ENCODE results near the gene APELA. TPM values are rescaled to one million over a fixed set of nuclear protein-coding genes. Genes with fewer than 3 reads are reported as not detected.
A peak's percentile ranks its signal among the peaks of the same experiment; 100 is the strongest.
"Not testable (repeated sequence)": the region's sequence is repeated elsewhere in the genome, so short reads cannot be mapped to it uniquely, and the experiment has no call there.

The APELA gene
- total RNA-seq, 2 donors from 2014 or later, result not detected

- intact Hi-C loops (cut with DNase I, micrococcal nuclease); DNase-seq; ATAC-seq: not testable (repeated sequence)
Measured at GRCh38 chr4:164913506-164913905, 36.5 kb downstream of the APELA start.

DNA sequence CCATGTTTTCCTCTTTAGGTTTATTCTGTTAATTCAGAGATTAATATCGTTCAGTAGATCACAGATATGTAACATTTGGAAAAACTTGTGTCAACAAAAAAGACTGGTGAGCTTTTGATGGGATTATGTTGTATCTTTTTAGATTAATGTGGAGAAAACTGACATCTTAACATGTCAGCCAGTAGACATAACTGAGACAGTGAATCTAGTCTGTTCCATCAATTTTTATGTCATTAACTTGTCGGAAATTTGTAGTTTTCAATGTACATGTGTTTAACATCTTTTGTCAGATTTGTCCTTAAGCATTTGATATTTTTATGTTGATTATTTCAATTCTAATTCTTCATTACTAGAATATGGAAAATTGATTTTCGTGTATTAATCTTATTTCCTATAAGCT, 42.0 kb downstream of the APELA start:
- no peak for ATAC-seq
- no peak for DNase-seq
- intact Hi-C loops (cut with DNase I, micrococcal nuclease), result no loop called here

DNA sequence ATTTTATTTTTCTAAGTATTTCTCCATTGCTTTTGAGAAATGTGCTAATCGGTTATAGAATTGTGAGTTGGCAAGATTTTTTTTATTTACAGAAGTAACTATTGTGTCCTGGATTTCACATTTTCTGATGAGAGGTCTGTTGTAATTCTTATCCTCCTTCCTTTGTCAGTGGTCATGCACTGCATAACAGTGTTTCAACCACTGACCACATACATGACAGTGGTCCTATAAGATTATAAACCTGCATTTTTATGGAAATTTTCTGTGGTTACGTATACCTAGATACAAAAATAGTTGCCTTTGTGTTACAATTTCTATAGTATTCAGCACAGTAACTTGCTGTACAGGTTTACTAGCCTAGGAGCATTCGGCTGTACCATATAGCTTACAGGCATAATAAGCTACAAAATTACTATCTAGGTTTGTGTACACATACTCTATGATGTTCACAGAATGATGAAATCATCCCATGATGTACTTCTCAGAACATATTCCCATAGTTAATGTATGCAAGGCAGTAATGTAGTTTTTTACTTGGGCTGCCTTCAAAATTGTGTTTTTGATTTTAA, 47.8 kb downstream of the APELA start:
- ATAC-seq (no peak), DNase-seq (no peak)
- intact Hi-C loops (cut with DNase I, micrococcal nuclease), result no loop called here

- ATAC-seq, result no peak
- intact Hi-C loops (cut with DNase I, micrococcal nuclease), result no loop called here
- no peak for DNase-seq
Measured at GRCh38 chr4:164926301-164926700, 49.3 kb downstream of the APELA start.

DNA sequence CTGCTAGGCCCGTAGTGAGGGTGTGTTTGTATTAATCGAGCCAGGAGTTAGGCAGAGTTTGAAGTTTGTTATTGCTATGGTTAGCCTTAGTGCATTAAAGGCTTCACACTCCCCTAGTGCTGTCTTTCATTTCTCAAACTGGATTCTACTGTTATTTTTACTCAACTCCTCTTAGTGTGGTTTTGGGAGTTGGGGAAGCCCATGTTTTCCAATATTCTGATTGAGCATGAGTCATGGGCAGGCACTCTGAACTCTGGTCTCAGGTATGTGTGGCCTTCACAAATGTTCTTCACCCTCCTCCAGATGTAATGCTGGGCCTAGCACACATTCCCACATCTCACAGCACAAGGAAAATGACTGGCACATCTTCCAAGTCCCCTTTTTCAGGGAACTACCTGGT, 50.1 kb downstream of the APELA start:
- intact Hi-C loops (cut with DNase I, micrococcal nuclease); ATAC-seq: not testable (repeated sequence)

DNA sequence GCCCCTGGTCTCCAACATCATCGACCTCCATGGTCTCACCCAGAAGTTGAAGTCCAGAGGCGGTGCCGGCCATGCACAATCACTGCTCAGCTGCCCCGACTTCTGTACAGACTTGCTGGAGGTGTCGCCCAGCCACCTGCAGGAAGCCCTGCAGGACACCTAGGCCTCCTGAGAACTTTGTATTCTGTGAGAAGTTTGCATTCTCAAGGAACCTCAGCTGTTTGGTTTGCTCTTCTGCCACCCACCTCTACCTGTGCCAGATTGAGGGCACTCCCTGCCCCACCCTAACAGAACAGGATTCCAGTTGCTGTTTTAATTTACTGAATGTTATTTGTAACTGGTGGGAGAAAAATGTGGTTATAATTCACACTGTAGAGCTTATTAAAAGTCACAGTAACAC, 53.7 kb downstream of the APELA start:
- intact Hi-C loops (cut with DNase I, micrococcal nuclease), result no loop called here
- DNase-seq, result no peak
- ATAC-seq, result peak; percentile 74

More for the DNA sequence above, 50.1 kb downstream of the APELA start:
- DNase-seq, result not testable (repeated sequence)

- ATAC-seq, result no peak
- DNase-seq, result no peak
- intact Hi-C loops (cut with DNase I, micrococcal nuclease), result no loop called here
Measured at GRCh38 chr4:164931551-164932324, 54.8 kb downstream of the APELA start.

GRCh38 chr4:164933244-164933643, 56.3 kb downstream of the APELA start:
- no peak for DNase-seq
- intact Hi-C loops (cut with DNase I, micrococcal nuclease), result no loop called here
- no peak for ATAC-seq

DNA sequence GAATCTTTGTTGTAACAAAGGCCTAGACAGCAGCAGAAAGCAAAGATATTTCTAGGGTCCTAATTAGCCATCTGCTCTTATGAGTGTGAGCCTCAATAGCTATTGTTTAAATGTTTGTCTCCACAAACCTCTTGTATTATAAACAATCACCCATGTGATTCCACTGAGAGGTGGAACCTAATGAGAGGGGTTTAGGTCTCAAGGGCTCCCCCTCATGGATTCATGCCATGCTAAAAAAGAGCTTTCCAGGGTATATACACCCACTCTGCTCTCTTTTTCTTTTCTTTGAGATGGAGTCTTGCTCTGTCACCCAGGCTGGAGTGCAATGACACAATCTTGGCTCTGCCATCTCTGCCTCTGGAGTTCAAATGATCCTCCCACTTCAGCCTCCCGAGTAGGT, 58.4 kb downstream of the APELA start:
- no peak for ATAC-seq
- intact Hi-C loops (cut with DNase I, micrococcal nuclease), result no loop called here
- DNase-seq, result no peak

GRCh38 chr4:164935865-164936606, 59.1 kb downstream of the APELA start:
- DNase-seq; intact Hi-C loops (cut with DNase I, micrococcal nuclease); ATAC-seq: not testable (repeated sequence)

DNA sequence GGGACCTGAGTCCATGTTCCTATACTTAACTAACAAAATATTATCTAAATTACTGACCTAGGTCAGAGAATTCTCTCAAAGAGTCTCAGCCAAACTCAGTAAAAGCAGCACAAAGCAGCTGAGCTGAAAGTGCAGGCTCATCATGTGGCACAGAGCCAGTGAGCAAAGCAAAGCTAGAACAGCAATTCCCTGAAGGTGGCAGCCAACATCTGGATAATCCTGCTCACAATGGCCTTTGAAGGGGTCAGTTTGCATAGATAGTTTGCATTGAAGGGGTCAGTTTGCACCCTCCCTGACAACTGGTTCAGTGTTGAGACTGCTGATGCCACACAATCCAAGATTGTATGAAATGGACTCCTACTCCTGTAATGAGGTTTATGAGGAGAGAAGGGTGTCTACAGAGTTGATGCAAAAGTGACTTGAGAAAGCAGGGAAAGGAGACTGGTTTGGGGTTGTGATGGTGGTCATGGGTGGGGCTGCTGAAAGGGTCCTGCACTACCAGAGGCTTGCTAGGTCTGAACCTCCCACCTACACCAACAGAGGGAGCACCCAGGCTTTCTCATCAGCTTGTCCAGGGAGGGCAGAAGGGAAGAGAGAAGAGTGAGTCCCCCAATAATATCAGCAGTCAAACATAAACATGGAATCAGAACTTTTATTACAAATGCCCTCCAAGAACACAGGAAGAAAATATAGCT, 60.7 kb downstream of the APELA start:
- no peak for DNase-seq
- ATAC-seq, result no peak
- intact Hi-C loops (cut with DNase I, micrococcal nuclease), result no loop called here

- no peak for ATAC-seq
- intact Hi-C loops (cut with DNase I, micrococcal nuclease), result no loop called here
- no peak for DNase-seq
Measured at GRCh38 chr4:164943192-164943591, 66.2 kb downstream of the APELA start.

DNA sequence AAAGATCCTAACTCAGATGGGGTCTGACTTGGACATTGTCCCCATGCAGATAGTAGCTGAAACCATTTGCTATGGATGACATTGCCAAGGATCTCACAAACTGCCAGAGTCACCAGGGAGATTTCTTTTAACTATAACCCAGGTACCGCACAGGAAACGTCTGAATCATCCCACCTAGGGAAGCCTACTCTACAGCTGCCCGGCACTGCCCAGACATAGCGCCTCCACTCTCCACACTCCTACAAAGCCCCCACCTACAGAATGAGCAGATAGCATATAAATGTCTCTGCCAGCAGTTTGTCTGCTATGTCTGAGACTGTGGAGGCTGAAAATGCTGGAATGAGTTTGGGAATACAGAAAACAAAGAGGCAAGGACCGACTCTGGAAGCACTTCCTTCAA, 68.2 kb downstream of the APELA start:
- ATAC-seq (no peak), DNase-seq (no peak)
- intact Hi-C loops (cut with DNase I, micrococcal nuclease), result no loop called here

- intact Hi-C loops (cut with DNase I, micrococcal nuclease), result no loop called here
- DNase-seq (no peak), ATAC-seq (no peak)
Measured at GRCh38 chr4:164946810-164947209, 69.8 kb downstream of the APELA start.

Other genes starting within 250 kb of the APELA start
- gene SMIM31, start 123.0 kb upstream of the APELA start, total RNA-seq, result 10 to 100 TPM; 30.6 to 31.9 TPM
- gene TRIM61, start 100.5 kb downstream of the APELA start, total RNA-seq, result under 1 TPM in 1 of 2 donors, not detected in 1; 0.20 TPM
- not detected for gene TRIM60, start 154.8 kb downstream of the APELA start, total RNA-seq
- gene TRIM75, start 176.7 kb downstream of the APELA start, total RNA-seq, result not detected
- 10 to 100 TPM; 19.4 TPM for gene TMEM192, start 235.7 kb downstream of the APELA start, total RNA-seq